OCI-M1 (cell line): ENCODE measurements around the gene CYP3A4.
A peak's percentile ranks its signal among the peaks of the same experiment; 100 is the strongest.
"Not testable (repeated sequence)": the region's sequence is repeated elsewhere in the genome, so short reads cannot be mapped to it uniquely, and the experiment has no call there.

Experiments used
- DNase-seq: peaks from one replicate; lab custom pipeline; 2025; lab: John Stamatoyannopoulos, UW

The CYP3A4 gene

DNA sequence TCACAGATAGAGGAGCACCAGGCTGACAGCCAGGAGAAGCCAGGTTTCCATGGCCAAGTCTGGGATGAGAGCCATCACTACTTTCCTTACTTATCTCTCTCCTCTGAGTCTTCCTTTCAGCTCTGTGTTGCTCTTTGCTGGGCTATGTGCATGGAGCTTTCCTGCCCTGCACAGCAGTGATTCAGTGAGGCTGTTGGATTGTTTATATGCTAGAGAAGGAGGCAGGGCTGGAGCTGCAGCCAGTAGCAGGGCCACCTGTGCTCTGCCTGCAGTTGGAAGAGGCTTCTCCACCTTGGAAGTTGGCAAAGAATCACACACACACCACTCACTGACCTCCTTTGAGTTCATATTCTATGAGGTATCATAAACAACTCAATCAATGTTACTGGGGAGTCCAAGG lies at the start of gene CYP3A4:
CYP3A4 (minus strand) TSS at position 178 of the 400 bp plus-strand sequence; CDS start at position 75, 103 bp downstream.
- DNase-seq = no peak

DNA sequence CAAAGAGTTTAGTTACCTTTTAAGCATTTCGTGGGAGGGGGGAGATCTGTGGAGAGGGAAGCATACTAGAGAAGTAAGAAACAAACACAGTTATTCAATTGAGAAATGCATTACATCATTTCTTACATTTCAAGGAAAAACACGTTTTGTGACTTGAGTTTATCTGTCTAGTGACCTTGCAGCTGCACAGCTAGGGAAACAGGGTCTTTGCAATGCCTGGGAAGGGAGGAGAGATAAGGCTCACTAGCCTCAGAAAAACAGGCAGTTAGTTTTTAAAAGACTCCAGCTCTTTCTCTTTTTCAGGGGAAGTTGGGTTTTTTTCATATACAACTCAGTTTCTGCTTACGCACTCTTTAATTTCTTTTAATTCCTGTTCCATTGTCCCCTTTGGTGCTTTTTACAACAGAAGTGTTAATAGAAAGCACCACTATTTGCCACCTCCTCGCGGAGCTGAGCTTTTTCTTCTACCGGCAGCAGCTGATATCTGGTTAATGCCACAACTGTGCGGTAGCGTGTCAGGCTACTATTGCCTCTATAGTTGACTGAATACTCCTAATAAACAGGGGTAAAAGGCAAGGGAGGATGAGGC lies 49.4 kb upstream of the CYP3A4 start:
- peak; percentile 99 for DNase-seq

DNA sequence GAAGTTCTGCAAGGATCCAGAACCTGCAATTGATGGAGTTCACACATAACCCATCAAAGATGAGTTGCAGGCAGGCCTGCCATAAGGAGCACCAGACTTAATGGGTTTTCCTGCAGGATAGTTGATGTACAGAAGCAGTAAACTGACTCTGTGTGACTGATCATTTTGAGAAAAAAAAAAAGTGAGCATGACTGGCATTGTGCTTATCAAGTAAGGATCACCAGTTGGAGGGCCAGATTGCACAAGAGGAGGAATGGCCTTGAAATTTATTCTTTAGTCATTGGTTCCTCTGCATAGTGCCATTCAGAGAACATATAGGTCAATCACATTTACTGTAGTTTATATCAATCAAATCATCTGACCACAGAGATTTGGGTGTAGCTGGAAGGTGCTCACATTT lies 47.6 kb upstream of the CYP3A4 start:
- DNase-seq = peak; percentile 94

DNA sequence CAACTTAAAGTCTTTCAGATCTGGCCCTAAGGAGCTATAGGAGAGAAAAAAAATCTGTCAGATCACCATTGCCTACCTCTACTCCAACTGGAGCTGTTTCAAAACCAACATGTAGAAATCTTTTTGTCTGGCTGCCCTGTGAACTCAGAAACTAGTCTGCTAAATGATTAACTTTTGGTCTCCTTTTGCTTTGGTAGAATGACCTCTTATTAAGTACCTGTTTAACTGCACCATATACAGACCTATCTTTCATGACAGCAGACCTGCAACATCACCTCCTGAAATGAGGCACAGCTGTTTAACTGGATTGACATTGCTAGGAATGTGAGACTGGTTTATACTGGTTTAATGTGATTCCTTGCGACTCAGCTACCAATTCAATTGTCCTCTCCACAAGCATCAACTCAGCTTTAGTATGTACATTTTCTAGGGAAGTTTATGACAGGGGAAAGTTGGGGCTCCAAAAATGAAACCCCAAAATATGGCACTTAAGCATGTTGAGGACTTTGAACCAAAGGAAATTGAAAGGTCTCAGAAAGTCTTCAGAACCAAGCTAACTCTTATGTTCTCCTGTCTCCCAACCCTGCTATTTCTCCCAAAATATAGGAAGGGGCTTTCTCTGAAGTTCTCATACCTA lies 45.7 kb upstream of the CYP3A4 start:
- no peak for DNase-seq

DNA sequence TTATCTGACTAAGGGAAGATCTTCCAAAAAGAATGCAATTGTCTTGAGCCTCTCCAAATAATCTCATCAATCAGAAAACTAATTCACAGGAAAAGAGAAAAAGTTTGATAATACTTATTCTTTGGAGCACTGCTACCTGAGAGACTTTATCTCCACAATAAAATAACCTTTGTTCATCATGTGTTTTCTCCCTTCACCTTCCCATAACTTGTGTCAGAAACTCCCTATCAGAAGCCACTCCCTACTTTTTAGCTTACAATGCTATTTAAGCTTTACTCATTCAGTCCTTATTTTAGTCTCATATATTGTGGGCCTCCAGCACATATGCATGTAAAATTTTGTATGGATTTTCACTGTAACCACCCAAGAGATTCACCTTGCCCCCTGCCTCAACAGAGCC lies 44.8 kb upstream of the CYP3A4 start:
- peak; percentile 61 for DNase-seq

DNA sequence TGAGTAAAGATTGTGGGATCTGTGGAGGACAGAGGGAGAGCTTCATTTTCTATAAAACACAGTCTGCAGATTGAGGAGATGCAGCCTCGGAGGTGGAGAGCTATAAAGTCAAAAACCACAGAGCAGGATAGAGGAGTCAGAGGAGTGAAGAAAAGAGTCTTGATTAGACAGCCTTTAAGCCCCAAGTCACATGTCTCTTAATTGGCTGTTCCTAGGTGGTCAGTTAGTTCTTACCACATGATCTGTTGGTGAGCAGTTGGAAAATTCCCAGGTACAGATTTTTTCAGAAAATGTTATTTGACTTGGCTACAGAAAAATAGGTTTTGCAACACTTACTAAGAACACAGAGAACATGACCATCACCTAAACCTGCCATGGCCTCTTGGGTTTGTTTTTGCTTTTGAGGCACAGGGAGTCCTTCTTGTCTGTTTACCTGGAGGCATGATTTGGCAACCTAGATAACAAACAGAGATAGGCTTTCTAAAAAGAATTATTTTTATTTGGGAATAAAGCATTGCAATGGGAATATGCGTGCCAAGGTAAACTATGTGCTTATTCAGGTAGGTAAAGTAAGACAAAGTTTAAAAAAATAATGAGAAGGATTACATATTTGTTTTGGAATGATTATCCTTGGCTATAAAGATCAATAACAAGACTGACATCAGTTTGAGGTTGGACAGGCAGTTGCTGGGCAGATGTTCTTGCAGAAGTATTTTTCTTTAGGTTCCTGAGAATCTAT lies 43.2 kb upstream of the CYP3A4 start:
- DNase-seq = peak; percentile 62

DNA sequence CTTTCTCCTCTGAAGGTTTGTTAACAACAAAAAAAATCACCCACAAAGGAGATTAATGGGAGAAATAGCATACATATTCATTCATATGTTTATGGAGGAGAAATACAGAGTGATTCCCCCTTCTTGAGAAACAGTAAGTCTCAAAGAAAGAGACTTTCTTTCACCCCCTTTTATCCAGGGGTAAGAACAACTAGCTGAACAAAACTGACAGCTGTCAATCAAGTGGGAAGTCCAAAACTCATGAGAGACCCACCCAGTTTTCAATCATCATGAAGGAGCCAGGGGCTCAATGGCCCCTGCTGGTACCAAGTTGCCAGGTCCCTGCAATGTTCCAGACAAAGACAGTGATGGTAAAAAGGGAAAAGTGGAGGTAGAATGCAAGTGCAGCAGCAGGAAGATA lies 41.9 kb upstream of the CYP3A4 start:
- no peak for DNase-seq

DNA sequence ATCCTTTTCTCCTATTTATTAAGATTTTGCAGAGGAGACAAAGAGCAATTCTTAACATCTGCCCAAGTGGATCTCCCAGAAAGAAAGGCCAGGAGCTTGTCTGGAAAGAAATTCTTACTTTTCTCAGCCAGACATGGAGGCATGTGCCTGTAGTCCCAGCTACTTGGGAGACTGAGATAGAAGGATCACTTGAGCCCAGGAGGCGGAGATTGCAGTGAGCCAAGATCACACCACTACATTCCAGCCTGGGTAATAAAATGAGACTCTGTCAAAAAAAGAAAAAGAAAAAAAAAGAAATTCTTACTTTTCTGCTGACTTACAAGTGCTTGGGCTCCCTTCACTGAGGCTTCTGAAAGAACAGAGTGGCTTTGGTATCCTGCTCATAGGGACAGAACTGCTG lies 41.5 kb upstream of the CYP3A4 start:
- no peak for DNase-seq

DNA sequence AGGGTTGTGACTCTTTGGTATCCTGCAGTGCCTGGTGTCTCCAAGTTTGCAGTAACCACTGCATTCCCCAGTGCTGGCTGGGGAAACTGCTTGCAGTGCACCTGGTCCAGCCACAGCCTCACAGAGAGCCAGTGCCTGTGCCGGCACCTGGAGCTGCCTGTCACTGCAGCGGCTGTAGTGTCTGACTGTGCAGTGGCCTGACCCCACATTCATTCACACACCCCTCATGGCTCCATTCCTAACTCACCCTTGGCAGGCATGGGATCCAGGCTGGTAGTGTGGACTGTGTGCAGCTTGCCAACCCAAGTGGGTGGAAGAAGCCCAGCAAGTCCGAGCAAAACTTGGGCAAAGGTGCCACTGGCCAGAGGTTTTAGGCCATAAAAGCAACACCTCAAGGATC lies 40.1 kb upstream of the CYP3A4 start:
- no peak for DNase-seq

DNA sequence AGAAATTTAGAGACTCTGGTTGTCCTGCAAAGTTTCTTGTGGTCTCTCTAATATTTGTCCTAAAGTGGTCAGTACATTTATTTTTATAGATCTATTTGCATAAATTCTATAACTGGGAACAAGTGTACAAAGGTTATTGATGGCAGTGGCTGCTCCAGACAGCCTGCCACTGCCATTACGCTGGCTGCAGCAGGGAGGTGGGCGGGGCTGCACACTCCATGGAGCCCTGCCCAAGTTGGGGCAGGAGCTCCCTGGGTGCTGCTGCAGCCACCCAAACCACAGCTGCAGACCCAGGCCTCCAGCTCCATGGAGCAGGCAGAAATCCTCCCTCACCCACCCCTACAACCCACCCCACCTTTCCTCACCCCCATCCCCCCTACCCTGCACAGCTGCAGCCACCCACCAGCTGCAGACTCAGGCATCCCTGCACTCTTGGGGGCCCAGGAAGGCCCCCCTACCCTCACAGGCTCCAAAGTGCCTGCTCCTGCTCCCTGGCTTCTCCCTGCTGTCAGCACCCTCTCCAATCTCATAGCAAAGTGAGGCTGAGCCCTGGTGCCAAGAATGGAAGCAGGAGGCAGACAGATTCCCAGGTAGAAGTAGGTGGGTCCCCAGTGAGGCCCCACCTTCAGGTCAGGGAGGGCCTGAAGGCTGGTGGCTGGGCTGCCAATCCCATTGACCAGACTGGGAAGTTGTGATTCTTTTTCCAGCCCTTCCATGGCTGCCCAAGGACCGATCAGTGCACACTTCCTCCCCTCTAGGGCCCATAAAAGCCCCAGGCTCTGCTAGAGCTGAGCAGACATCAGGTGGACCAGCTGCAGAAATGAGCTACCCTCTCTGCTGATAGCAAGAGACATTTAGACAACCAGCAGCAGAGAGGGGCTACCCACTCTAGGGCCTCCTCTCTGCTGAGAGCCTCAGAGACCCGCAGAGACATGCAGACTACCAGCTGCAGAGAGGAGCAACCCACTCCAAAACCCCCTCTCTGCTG lies 39.0 kb upstream of the CYP3A4 start:
- no peak for DNase-seq

DNA sequence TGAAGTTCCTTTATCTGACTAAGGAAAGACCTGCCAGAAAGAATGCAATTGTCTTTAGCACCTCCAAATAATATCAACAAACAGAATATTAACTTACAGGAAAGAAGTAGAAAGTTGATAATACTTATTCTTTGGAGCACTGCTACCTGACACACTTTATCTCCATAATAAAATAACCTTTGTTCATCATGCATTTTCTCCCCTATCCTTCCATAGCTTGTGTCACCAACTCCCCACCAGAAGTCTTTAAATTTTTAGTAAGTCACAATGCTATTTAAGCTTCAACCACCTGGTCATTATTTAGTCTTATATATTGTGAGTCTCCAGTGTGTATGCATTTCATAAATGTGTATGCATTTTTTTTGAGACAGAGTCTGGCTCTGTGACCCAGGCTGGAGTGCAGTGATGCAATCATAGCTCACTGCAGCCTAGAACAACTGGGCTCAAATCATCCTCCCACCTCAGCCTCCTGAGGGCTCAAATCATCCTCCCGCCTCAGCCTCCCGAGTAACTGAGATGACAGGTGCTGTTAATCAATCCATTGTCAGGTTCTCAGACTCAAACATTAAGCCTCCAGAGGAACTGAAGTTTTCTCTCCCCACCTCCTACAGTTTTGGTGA lies 36.5 kb upstream of the CYP3A4 start:
- DNase-seq = no peak

DNA sequence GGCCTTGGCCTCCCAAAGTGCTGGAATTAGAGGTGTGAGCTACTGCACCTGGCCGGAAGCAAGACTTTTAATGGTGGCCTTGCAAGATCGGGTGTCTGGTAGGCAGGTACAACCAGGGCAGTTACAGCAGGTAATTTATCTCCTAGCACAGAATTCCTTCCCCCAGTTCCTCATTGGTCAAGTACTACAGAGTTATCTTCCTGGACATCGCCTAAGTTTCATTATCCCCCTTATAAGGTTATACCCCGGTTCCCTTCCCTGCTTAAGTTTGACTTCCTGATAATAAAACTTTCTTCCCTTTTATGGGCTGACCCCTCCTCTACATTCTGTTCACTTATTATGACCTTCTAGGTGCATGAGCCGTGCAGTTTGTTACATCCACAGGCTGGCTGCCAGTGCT lies 24.8 kb upstream of the CYP3A4 start:
- DNase-seq = peak; percentile 60

DNA sequence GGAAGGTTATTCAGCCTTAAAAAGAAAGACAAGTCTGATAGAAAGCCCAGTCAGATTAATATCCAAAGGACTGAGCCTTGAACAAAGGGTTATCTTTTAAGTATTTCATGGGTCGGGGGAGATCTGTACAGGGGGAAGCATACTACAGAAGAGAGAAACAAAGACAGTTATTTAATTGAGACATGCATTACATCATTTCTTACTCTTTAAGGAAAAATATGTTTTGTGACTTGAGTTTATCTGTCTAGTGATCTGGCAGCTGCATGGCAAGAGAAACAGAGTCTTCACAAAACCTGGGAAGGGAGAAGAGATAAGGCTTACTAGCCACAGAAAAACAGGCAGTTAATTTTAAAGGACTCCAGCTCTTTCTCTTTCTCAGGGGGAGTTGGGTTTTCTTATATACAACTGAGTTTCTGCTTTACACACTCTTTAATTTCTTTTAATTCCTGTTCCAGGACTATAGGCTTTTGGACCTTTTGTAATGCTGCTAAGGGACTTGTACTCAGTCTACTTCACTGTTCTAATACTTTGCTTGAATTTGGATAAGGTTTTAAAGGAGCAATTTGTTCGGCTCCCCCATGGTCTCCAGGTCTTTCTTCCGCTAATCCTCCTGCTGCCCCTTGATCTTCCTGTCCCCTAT lies 23.0 kb upstream of the CYP3A4 start:
- peak; percentile 97 for DNase-seq

DNA sequence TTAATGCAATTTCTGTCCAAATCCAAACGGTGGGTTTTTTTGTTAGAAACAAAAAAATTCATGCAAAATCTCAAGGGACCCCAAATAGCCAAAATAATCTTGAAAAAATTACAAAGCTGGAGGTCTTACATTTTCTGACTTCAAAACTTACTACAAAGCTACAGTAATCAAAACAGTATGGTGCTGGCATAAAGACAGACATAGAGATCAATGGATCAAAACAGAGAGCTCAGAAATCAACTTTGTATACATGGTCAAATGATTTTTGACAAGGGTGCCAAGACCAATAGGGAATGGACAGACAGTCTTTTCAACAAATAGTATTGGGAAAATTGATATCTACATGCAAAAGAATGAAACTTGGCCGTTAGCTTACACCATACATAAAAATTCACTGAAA lies 21.7 kb upstream of the CYP3A4 start:
- no peak for DNase-seq

DNA sequence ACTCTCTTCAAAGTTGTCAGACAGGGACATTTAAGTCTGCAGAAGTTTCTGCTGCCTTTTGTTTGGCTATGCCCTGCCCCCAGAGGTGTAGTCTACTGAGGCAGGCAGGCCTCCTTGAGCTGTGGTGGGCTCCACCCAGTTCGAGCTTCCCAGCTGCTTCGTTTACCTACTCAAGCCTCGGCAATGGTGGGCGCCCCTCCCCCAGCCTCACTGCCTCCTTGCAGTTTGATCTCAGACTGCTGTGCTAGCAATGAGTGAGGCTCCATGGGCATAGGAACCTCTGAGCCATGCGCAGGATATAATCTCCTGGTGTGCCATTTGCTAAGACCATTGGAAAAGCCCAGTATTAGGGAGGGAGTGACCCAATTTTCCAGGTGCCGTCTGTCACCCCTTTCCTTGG lies 19.1 kb upstream of the CYP3A4 start:
- not testable (repeated sequence) for DNase-seq

DNA sequence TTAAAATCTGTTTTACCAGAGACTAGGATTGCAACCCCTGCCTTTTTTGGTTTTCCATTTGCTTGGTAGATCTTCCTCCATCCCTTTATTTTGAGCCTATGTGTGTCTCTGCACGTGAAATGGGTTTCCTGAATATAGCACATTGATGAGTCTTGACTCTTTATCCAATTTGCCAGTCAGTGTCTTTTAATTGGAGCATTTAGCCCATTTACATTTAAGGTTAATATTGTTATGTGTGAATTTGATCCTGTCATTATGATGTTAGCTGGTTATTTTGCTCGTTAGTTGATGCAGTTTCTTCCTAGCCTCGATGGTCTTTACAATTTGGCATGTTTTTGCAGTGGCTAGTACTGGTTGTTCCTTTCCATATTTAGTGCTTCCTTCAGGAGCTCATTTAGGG lies 17.4 kb upstream of the CYP3A4 start:
- DNase-seq = not testable (repeated sequence)

DNA sequence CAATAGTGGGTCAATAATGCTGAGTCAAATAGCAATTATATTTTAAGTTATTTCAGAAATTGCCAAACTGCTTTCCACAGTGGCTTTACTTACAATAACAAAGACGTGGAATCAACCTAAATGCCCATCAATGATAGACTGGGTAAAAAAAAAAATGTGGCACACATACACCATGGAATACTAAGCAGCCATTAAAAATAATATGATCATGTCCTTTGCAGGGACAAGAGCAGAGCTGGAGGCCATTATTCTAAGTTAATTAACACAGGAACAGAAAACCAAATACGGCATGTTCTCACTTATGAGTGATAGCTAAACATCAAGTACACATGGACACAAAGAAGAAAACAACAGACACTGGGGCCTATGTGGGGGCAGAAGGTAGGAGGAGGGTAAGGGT lies 15.0 kb upstream of the CYP3A4 start:
- no peak for DNase-seq

DNA sequence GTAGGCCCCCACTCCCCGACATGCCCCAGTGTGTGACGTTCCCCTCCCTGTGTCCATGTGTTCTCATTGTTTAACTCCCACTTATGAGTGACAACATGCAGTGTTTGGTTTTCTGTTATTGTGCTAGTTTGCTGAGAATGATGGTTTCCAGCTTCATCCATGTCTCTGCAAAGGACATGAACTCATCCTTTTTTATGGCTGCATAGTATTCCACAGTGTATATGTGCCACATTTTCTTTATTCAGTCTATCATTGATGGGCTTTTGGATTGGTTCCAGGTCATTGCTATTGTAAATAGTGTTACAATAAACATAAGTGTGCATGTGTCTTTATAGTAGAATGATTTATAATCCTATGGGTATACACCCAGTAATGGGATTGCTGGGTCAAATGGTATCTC lies 11.9 kb upstream of the CYP3A4 start:
- not testable (repeated sequence) for DNase-seq

DNA sequence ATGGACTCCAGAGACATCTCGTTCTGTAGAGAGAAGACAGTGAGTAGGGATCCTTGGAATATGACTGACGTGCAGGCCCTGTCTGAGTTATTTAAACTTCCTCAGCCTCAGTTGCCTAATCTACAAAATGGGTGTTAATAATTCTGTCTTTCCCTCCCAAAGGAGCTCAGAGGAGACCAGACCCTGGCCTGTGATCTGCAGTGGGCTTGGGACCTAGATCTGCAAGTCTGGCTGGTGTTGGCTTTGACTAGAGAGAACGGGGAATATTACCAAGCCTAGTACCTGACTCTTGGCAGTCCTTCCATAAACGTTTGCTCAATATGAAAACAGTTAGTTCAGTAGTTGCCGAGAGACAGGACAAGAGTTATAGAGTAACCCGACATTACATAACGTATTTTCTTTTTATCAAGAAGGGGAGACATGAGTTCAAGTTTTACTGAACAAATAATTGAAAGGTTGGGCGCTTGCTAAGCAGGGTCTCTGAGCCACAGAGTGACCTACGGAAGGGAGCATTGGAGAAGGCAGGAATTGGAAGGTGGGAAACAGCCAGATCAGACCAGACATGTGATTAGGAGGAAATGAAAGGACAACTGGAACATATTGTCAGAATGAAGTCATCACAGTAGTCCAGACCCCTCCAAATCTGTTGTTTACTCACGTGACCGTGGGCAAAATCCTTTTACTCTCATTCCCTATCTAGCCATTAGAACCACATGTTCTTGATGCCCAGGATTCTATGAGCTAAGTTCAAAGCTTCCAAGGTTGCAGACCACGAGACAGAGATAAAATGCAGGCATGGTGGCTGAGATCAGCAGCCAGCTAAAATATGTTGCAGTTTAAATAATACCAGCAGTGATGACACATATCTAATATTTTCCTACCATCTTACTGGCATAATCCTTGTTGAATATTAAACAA lies 10.9 kb upstream of the CYP3A4 start:
- peak; percentile 63 for DNase-seq

DNA sequence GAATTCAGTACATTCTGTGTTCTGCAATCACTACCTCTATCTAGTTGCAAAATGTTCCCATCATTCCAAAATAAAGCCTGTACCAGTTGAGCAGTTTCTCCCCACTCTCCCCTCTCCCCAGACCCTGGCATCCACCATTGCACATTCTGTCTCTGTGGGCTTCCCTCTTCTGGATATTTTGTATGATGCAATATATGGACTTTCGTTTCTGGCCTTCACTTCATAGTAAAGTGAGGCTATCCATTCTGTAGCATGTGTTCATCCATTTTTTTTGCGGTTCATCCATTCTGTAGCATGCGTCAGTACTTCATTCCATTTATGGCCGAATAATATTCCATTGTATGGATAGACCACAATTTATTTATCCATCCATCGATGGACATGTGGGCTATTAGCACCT lies 9.5 kb upstream of the CYP3A4 start:
- DNase-seq = peak; percentile 37
